GM21737 (cell line): ENCODE results near the gene LRP4.

Source experiments
- ATAC-seq: cut with Tn5 transposase; IDR thresholded peaks from one replicate; pipeline ENCODE4 v1.9.1; 2021; ENCODE audit warnings: mild to moderate bottlenecking, moderate library complexity; ENCODE audit not compliant: unreplicated experiment

The LRP4 gene

DNA sequence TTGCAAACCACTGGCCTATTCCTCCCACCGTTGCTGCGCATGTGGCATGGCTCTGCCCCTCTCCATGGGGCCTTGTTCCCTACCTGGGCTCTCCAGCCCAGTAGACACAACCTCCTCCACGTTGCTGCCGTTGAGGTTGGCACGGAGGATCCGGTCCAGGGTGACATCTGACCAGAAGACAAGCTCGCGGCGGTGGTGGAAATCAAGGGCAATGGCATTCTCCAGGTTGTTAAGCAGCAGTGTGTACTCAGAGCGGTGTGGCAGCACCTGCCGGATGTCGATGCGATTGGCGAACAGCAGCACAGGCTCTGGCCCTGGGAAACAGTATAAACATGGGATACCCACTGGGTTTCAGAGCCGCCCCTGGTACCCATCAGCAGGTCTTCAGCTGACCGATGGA, 23.8 kb downstream of the LRP4 start:
- no peak for ATAC-seq

GRCh38 chr11:46892838-46893237, 25.5 kb downstream of the LRP4 start:
- ATAC-seq, result no peak

DNA sequence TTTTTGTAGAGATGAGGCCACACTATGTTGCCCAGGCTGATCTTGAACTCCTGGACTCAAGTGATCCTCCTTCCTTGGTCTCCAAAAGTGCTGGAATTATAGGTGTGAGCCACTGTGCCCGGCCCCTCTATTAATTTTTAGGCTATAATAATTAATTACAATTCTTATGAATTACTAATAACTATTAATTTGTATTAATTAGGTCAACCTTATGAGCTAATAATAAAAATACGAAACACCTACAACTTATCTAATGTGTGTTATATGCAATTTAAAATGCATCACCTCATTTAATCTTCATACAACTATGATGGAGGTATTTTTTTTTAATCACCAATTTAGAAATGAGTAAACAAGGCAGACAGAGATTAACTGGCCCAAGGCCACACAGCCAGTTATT, 26.2 kb downstream of the LRP4 start:
- no peak for ATAC-seq

- no peak for ATAC-seq
Measured at GRCh38 chr11:46890665-46891064, 27.7 kb downstream of the LRP4 start.

DNA sequence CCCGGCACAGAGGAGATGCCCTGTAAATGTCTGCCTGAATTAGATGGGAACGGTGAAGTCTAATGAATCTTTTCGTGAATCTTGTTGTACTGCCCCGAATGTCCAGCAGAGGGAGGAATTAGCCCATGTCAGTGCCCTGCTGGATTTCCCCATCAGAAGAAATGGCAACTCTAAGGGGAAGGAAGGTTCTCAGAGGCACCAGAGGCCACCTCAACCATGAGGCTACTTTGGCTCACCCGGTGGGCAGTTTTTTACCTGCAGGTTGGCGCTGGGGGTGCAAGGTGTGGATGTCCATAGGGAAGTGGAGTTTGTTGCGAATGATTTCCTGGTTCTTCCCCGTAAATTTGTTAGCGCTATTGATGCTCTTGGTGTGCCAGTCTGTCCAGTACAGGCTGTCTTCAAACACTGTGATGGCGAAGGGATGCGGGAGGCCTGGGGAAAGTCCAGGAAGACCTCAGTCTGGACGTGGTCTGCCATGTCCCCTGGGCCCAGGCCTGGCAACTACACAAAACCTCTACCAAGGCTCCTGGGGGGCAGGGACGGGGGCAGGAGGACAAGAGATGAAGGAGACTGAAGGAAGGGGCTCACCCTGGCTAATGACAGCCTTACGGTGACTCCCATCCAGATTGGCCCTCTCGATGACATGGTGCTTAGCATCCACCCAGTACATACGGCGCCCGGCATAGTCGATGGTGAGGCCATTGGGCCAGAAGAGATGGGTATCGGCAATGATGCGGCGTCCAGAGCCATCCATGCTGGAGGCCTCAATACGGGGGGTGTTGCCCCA, 28.5 kb downstream of the LRP4 start:
- no peak for ATAC-seq

GRCh38 chr11:46889251-46889650, 29.1 kb downstream of the LRP4 start:
- ATAC-seq, result no peak

DNA sequence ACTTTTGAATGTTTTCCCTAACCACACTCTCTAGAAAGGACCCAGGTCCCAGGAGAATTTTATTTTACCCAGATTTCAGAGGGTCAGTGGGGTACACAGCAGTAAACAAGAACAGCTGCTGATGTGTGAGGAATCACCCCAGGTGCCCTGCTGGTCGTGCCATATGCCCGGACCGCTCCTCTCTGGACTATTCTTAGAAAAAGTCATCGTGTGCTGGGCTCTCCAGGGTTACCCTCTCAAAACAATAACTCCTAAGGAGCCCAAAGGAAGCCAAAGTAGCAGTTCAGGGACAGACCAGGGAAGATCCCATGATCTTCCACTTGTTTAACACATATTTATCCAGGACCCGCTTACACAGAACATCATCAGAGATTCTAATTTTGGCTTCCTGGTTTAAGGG, 29.7 kb downstream of the LRP4 start:
- no peak for ATAC-seq

- no peak for ATAC-seq
Measured at GRCh38 chr11:46886211-46886610, 32.1 kb downstream of the LRP4 start.

GRCh38 chr11:46879056-46879585, 39.2 kb downstream of the LRP4 start:
- no peak for ATAC-seq

- ATAC-seq, result no peak
Measured at GRCh38 chr11:46877580-46877979, 40.8 kb downstream of the LRP4 start.

- ATAC-seq, result no peak
Measured at GRCh38 chr11:46876471-46876870, 41.9 kb downstream of the LRP4 start.

- no peak for ATAC-seq
Measured at GRCh38 chr11:46874586-46874985, 43.8 kb downstream of the LRP4 start.

GRCh38 chr11:46868912-46869311, 49.4 kb downstream of the LRP4 start:
- ATAC-seq, result no peak

GRCh38 chr11:46865340-46865739, 53.0 kb downstream of the LRP4 start:
- no peak for ATAC-seq

DNA sequence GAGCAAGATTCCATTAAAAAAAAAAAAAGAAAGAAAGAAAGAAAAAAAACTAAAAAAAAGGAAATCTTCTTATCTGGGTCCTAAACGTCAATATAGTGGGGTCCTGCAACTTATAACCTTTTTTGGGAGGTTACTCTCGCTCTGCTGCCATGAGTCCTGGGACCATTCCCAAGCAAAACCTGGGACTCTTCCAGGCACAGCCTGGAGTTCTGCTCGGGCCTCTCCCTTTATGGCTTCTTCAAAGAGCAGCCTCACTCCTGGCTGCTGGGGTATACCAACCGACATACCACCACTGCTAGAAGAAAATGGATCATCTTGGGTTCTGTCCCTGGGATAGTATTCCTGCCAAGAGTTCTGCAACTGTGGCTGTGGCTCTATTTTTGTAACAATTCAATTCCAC, 58.1 kb downstream of the LRP4 start:
- no peak for ATAC-seq

DNA sequence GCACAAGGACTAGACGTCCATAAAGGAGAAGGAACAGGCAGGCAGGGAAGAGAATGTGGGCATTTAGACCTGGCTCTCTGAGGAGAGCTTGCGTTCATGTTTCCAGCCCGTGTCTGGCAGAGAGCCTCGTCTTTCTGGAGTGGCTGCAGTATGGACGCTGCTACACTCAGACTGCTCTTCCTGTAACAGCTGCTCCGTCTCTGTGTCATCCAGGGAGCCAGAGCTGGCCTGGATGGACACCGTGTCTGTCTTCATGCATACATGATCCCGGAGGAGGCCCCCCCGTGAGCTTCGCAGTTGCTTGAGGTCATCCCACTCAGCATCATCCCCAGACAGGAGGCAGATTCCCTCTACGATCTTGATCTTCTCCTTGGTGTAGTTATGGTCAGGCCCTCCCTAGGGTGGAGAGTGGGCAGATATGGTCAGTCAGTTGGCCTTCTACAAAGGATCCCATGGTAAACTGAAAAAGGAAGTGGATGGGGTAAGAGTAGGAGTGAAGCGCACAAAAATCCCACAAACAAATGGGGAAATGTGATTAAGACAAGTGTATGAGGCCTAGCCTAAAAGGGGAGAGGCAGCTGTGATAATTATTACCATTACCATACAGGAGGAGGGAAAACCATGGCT, 59.3 kb downstream of the LRP4 start:
- no peak for ATAC-seq

GRCh38 chr11:46857666-46858065, 60.7 kb downstream of the LRP4 start:
- ATAC-seq, result no peak

GRCh38 chr11:46856605-46857343, 61.6 kb downstream of the LRP4 start:
- ATAC-seq, result no peak

- no peak for ATAC-seq
Measured at GRCh38 chr11:46855863-46856262, 62.5 kb downstream of the LRP4 start.

GRCh38 chr11:46855167-46855566, 63.2 kb downstream of the LRP4 start:
- ATAC-seq, result no peak

DNA sequence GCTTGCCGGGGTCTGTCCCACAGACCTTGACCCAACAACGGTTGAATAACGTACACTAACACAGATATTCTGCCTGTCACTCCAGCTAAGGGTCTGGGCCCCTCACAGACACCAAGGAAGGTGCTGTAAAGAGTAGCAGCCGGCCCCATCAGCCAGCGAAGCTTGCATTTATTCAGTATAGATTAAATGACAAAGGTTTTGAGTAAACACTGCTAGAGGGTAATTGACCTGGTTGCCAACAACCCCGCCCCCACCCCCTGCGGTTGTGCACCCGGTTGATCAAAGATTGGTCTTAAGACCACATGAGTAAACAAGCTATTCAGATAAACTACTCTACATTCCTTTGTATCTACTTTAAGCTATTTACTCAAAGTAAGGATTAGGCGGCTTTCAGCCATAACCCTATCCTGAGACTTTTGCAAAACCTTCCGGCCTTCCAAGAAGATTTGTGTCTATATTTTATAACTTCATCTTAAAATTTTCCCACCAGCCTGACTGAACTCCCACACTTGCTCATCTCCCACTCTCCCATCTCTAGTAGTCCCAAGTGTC, 67.4 kb downstream of the LRP4 start:
- no peak for ATAC-seq
